Loucy (cell line): ENCODE measurements around the gene SNX7.
A peak's percentile ranks its signal among the peaks of the same experiment; 100 is the strongest.

Source experiments
- H2AFZ ChIP-seq: fragments of 200-600 bp; sonication (generic); 2 replicates; pipeline ENCODE4 v1.6.0; 2016; ENCODE audit warnings: antibody characterized with exemption, mild to moderate bottlenecking, low read length, moderate library complexity
- H3F3A ChIP-seq: fragments of 200-600 bp; 2 replicates; pipeline ENCODE4 v1.6.0; 2016; ENCODE audit warnings: antibody characterized with exemption, low read depth, mild to moderate bottlenecking
- H3K27me3 ChIP-seq: fragments of 200-600 bp; sonication (generic); 2 replicates; pipeline ENCODE4 v1.6.1; 2014; ENCODE audit warnings: low read length, mild to moderate bottlenecking; ENCODE audit not compliant: insufficient read depth, poor library complexity, severe bottlenecking
- H3K36me3 ChIP-seq: fragments of 200-600 bp; sonication (generic); 2 replicates; pipeline ENCODE4 v1.6.1; 2016; ENCODE audit warnings: low read length; ENCODE audit not compliant: insufficient read depth
- H3K4me1 ChIP-seq: fragments of 200-600 bp; sonication (generic); 2 replicates; pipeline ENCODE4 v1.5.1; 2014; ENCODE audit warnings: low read length, mild to moderate bottlenecking; ENCODE audit not compliant: insufficient read depth, poor library complexity, severe bottlenecking
- H3K4me2 ChIP-seq: fragments of 200-600 bp; sonication (generic); 2 replicates; pipeline ENCODE4 v1.6.0; 2014; ENCODE audit warnings: antibody characterized with exemption, low read length, low read depth, mild to moderate bottlenecking; ENCODE audit not compliant: poor library complexity, severe bottlenecking
- H3K4me3 ChIP-seq: fragments of 200-600 bp; sonication (generic); 2 replicates; pipeline ENCODE4 v1.5.1; 2014; ENCODE audit warnings: low read length, mild to moderate bottlenecking, mixed read lengths; ENCODE audit not compliant: poor library complexity, severe bottlenecking
- H3K79me2 ChIP-seq: fragments of 200-600 bp; sonication (generic); 2 replicates; pipeline ENCODE4 v1.6.1; 2014; ENCODE audit warnings: low read length; ENCODE audit not compliant: insufficient read depth
- H3K9ac ChIP-seq: fragments of 200-600 bp; sonication (generic); 2 replicates; pipeline ENCODE4 v1.6.0; 2014; ENCODE audit warnings: mild to moderate bottlenecking, low read depth, low read length, moderate library complexity; ENCODE audit not compliant: poor library complexity, severe bottlenecking
- H3K9me2 ChIP-seq: fragments of 200-600 bp; sonication (generic); replicated peaks from 2 replicates; pipeline ENCODE4 v1.6.1; 2016; ENCODE audit warnings: low read depth, low read length, mixed read lengths
- H3K9me3 ChIP-seq: fragments of 200-600 bp; sonication (generic); 2 replicates; pipeline ENCODE4 v1.6.1; 2014; ENCODE audit warnings: mild to moderate bottlenecking, antibody characterized with exemption, low read length, low read depth; ENCODE audit not compliant: insufficient read depth
- H4K20me1 ChIP-seq: fragments of 200-600 bp; sonication (generic); 2 replicates; pipeline ENCODE4 v1.6.0; 2014; ENCODE audit warnings: antibody characterized with exemption, low read length, mild to moderate bottlenecking; ENCODE audit not compliant: insufficient read depth, poor library complexity, severe bottlenecking
- EZH2phosphoT487 ChIP-seq: fragments of 200-600 bp; IDR thresholded peaks from 2 replicates; pipeline ENCODE4 v1.6.1; 2018; ENCODE audit warnings: antibody characterized with exemption, mild to moderate bottlenecking, moderate library complexity, borderline replicate concordance
- TF ChIP-seq, protein P1 (sequence below): fragments of 200-600 bp; sonication (generic); conservative IDR thresholded peaks from 2 replicates; pipeline ENCODE4 v1.5.1; 2014; ENCODE audit warnings: mild to moderate bottlenecking, antibody characterized with exemption, low read length

The SNX7 gene

DNA sequence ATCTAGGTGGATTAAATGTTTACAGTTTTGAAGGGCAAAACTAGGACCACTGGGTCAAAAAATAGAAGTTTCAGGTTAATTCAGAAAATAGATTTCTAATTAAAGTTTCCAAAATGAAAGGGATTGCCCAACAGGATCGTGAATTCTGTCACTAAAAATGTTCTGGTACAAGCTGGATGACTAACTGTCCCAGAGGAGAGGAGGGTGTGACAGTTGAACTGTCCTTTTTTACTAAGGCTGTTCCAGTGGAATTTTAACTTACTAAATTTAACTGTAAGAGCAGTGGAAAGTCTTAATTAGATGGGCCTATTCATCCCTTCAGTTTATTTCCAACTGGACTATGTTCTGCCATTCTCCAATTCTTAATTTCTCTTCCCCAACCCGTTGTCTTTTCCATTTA, 7.2 kb downstream of the SNX7 start:
- TF ChIP-seq EZH2phosphoT487 = no peak
- TF ChIP-seq, protein P1, sequence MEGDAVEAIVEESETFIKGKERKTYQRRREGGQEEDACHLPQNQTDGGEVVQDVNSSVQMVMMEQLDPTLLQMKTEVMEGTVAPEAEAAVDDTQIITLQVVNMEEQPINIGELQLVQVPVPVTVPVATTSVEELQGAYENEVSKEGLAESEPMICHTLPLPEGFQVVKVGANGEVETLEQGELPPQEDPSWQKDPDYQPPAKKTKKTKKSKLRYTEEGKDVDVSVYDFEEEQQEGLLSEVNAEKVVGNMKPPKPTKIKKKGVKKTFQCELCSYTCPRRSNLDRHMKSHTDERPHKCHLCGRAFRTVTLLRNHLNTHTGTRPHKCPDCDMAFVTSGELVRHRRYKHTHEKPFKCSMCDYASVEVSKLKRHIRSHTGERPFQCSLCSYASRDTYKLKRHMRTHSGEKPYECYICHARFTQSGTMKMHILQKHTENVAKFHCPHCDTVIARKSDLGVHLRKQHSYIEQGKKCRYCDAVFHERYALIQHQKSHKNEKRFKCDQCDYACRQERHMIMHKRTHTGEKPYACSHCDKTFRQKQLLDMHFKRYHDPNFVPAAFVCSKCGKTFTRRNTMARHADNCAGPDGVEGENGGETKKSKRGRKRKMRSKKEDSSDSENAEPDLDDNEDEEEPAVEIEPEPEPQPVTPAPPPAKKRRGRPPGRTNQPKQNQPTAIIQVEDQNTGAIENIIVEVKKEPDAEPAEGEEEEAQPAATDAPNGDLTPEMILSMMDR = no peak
- no peaks in the 10 kb centered on the region for H3K36me3 ChIP-seq
- H3K79me2 ChIP-seq = no peaks in the 10 kb centered on the region
- H3K4me2 ChIP-seq = no peak overlapping the region
- H3K27me3 ChIP-seq = no peaks in the 10 kb centered on the region
- no peak overlapping the region for H3K4me3 ChIP-seq
- no peaks in the 10 kb centered on the region for H4K20me1 ChIP-seq
- H2AFZ ChIP-seq = peak overlapping the region; percentile 53; the same call in 1 of the 2 replicates
- H3K4me1 ChIP-seq = no peaks in the 10 kb centered on the region
- no peaks in the 10 kb centered on the region for H3K9me3 ChIP-seq
- H3K9ac ChIP-seq = no peak overlapping the region
- no peaks in the 10 kb centered on the region for H3K9me2 ChIP-seq
- H3F3A ChIP-seq = no peaks in the 10 kb centered on the region

DNA sequence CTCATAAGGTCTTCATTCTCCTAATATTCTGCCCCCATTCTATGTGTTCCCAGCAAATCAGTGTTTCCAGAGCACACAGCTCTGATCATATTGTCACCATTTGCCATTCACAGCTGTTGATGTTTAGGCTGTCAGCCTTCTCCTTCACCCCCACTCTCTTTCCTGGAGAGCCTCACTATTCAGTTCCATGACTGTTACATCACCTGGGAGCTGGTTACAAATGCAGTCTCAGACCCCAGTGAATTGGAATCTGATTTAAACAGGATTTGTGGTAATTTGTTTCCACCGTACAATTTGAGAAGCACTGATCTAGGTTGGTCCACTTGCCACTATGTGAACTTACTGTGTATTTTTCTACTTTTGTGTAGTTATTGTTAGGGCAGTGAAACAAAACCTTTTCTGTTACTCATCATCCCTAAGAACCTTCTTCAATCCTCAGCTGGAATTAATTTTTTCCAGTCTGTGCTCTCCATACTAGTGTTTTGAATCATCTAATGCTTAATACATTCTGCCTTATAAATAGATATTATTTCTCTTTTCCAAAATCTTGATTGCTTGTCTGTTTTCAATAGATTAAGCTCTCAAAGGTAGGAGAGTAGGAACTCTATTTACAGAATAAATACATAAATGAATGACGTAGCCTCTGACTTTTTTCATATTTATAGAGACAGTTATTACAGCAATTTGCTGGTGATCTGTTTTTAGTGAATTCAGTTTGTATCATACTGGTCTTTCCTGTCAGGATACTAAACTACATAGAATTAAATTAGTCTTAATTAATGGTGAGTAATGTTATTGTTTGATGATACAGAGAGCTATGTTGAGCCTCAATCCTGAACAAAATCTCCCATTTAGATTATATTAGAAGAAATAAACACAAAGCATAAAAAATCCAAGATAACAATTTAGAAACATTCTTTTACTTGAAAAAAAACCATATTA, 8.1 kb downstream of the SNX7 start:
- Histone ChIP-seq H3K9me2 (no peaks in the 10 kb centered on the region), H3K27me3 (no peaks in the 10 kb centered on the region), H3K9me3 (no peaks in the 10 kb centered on the region), H2AFZ (no peak overlapping the region), H3K4me2 (no peak overlapping the region), H3K4me3 (no peak overlapping the region), H4K20me1 (no peaks in the 10 kb centered on the region), H3K4me1 (no peaks in the 10 kb centered on the region), H3K9ac (no peak overlapping the region), H3F3A (no peaks in the 10 kb centered on the region), H3K79me2 (no peaks in the 10 kb centered on the region), H3K36me3 (no peaks in the 10 kb centered on the region)
- TF ChIP-seq, protein P1 = no peak
- TF ChIP-seq EZH2phosphoT487 = no peak

DNA sequence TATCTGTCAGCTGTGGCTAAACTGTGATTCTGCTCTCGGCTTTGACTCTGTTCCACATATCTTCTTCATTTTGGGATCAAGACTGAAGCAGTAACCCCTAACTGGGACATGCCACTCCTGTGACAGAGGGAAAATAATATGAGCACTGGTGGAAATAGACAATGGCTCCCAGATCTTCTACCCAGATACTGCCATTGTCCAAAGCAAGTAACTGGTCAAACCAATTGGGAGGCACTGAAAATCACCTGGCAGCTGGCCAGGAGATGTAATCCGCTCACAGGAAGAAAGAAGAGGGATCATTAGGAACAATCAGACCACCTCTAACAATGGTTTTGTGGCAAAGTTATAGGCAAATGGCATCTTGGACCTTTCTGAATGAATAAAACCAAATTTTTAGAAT, 10.7 kb downstream of the SNX7 start:
- no peaks in the 10 kb centered on the region for H3K4me1 ChIP-seq
- no peaks in the 10 kb centered on the region for H3K79me2 ChIP-seq
- H3K9ac ChIP-seq = no peak overlapping the region
- no peak overlapping the region for H3K4me2 ChIP-seq
- H3K4me3 ChIP-seq = no peak overlapping the region
- no peaks in the 10 kb centered on the region for H3K9me2 ChIP-seq
- no peak overlapping the region for H2AFZ ChIP-seq
- TF ChIP-seq EZH2phosphoT487 = no peak
- TF ChIP-seq, protein P1 = no peak
- no peaks in the 10 kb centered on the region for H3K9me3 ChIP-seq
- H3K36me3 ChIP-seq = no peaks in the 10 kb centered on the region
- H4K20me1 ChIP-seq = no peaks in the 10 kb centered on the region
- no peaks in the 10 kb centered on the region for H3K27me3 ChIP-seq
- no peaks in the 10 kb centered on the region for H3F3A ChIP-seq
